GM12878 (cell line): Measurements from ENCODE around the gene GZF1. TPM values are rescaled to one million over a fixed set of nuclear protein-coding genes. Genes with fewer than 3 reads are reported as not detected.

Experiments
- KDM1A ChIP-seq: fragments of 200-600 bp; sonication (generic); IDR thresholded peaks from 2 replicates; pipeline ENCODE4 v1.6.1; 2016; ENCODE audit warnings: borderline replicate concordance
- MXI1 ChIP-seq: fragments of 150-350 bp; IDR thresholded peaks from 2 replicates; pipeline ENCODE4 v1.6.1; 2011; ENCODE audit warnings: low read depth, mild to moderate bottlenecking, inconsistent platforms, low read length, improper control_type of control experiment
- NFIC ChIP-seq: IDR thresholded peaks from 2 replicates; pipeline ENCODE4 v1.6.1; 2012; ENCODE audit warnings: low read depth, mild to moderate bottlenecking, inconsistent platforms, low read length, moderate library complexity
- SUPT20H ChIP-seq: IDR thresholded peaks from 2 replicates; pipeline ENCODE4 v1.6.1; 2011; ENCODE audit warnings: low read depth, mild to moderate bottlenecking, low read length, moderate library complexity, borderline replicate concordance; ENCODE audit not compliant: control insufficient read depth
- ZNF274 ChIP-seq: IDR thresholded peaks from one replicate; pipeline ENCODE4 v1.8.0; 2011; ENCODE audit not compliant: insufficient read length, insufficient read depth
- polyA plus RNA-seq, 11 experiments: library from polyadenylated mRNA; depleted of rRNA in 4 of 11; unstranded in 6 of 11; stranded (reverse) in 5 of 11; fragments of >200 nt; fragmentation: Nextera tagmentation in 4 of 11; fragmentation: Illumina TruSeq in 1 of 11; extraction: Ambion mirVana in 4 of 11; extraction: Trizol in 1 of 11; gene quantifications; 1 replicate in 1 of 11; 2 replicates in 10 of 11; pipeline versions ENCODE4 v1.2.1 to v1.2.3, GENCODE V29; 2011 to 2016; ENCODE audit warnings: inconsistent platforms in 2 of 11, missing spikeins in 2 of 11, low read depth in 1 of 11
- total RNA-seq, 4 experiments: library from RNA; depleted of rRNA in 3 of 4; stranded (reverse); fragments of >200 nt in 3 of 4; fragmentation: Illumina TruSeq in 1 of 4; extraction: Trizol in 1 of 4; gene quantifications; 2 replicates each; pipeline versions ENCODE4 v1.2.1 to v1.2.3, GENCODE V29; 2013 to 2021
- TF ChIP-seq, protein P1 (sequence below): fragments of 450-650 bp; IDR thresholded peaks from 2 replicates; pipeline ENCODE4 v1.6.1; 2017; ENCODE audit warnings: low read depth, mild to moderate bottlenecking, moderate library complexity
- TF ChIP-seq, protein P2 (sequence below): fragments of 450-650 bp; formaldehyde crosslinking; IDR thresholded peaks from 2 replicates; pipeline ENCODE4 v1.5.0; 2022; ENCODE audit warnings: mild to moderate bottlenecking, missing genetic modification characterization
- TF ChIP-seq, protein P3 (sequence below): fragments of 450-650 bp; IDR thresholded peaks from 2 replicates; pipeline ENCODE4 v1.6.1; 2018; ENCODE audit warnings: borderline replicate concordance, mild to moderate bottlenecking; ENCODE audit not compliant: partially characterized antibody

GZF1 gene
- total and polyA plus RNA-seq, 10 of the 15 experiments (the other 5 are each of a cell fraction or from before 2014, with no cell fraction given) = 2.2 to 19.5 (median 9.7) TPM

DNA sequence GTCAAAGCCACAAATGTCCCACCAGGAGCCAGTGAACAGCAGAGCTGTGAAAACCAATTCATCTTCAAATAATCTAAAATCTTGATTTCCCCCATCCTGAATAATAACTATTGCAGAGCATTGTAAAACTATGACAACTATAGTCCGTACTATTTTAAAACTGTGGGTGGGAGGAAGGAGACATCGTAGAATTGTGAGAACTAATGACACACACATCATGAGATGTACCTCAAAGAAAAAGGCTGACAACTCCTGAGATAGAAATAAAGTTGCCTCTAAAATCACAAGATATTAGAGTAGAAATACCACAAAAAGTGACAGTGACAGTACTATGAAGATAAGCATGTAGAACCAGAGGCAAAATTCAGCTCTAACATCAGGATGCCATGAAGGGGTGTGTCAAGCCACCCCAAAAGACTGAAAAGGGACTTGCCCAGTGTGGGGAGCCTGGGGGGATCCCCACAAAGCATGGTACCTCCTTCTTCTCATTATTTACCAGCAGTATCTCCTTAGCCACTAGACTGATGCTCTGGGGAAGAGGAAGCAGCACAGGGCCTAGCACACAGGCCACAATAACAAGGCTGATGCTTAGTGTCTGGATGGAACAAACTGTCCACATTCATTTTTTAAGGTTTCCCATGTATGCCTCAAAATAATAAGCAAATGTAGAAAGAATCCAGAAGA is 45.9 kb downstream of the GZF1 start (continued):
- TF ChIP-seq, protein P1, sequence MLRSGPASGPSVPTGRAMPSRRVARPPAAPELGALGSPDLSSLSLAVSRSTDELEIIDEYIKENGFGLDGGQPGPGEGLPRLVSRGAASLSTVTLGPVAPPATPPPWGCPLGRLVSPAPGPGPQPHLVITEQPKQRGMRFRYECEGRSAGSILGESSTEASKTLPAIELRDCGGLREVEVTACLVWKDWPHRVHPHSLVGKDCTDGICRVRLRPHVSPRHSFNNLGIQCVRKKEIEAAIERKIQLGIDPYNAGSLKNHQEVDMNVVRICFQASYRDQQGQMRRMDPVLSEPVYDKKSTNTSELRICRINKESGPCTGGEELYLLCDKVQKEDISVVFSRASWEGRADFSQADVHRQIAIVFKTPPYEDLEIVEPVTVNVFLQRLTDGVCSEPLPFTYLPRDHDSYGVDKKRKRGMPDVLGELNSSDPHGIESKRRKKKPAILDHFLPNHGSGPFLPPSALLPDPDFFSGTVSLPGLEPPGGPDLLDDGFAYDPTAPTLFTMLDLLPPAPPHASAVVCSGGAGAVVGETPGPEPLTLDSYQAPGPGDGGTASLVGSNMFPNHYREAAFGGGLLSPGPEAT = 0 out of 2 replicates have a peak, but pooled peaks have one; percentile 25
- TF ChIP-seq, protein P2, sequence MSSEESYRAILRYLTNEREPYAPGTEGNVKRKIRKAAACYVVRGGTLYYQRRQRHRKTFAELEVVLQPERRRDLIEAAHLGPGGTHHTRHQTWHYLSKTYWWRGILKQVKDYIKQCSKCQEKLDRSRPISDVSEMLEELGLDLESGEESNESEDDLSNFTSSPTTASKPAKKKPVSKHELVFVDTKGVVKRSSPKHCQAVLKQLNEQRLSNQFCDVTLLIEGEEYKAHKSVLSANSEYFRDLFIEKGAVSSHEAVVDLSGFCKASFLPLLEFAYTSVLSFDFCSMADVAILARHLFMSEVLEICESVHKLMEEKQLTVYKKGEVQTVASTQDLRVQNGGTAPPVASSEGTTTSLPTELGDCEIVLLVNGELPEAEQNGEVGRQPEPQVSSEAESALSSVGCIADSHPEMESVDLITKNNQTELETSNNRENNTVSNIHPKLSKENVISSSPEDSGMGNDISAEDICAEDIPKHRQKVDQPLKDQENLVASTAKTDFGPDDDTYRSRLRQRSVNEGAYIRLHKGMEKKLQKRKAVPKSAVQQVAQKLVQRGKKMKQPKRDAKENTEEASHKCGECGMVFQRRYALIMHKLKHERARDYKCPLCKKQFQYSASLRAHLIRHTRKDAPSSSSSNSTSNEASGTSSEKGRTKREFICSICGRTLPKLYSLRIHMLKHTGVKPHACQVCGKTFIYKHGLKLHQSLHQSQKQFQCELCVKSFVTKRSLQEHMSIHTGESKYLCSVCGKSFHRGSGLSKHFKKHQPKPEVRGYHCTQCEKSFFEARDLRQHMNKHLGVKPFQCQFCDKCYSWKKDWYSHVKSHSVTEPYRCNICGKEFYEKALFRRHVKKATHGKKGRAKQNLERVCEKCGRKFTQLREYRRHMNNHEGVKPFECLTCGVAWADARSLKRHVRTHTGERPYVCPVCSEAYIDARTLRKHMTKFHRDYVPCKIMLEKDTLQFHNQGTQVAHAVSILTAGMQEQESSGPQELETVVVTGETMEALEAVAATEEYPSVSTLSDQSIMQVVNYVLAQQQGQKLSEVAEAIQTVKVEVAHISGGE = no peak
- TF ChIP-seq ZNF274 = no peak
- TF ChIP-seq KDM1A = no peak
- no peak for TF ChIP-seq SUPT20H
- TF ChIP-seq, protein P3, sequence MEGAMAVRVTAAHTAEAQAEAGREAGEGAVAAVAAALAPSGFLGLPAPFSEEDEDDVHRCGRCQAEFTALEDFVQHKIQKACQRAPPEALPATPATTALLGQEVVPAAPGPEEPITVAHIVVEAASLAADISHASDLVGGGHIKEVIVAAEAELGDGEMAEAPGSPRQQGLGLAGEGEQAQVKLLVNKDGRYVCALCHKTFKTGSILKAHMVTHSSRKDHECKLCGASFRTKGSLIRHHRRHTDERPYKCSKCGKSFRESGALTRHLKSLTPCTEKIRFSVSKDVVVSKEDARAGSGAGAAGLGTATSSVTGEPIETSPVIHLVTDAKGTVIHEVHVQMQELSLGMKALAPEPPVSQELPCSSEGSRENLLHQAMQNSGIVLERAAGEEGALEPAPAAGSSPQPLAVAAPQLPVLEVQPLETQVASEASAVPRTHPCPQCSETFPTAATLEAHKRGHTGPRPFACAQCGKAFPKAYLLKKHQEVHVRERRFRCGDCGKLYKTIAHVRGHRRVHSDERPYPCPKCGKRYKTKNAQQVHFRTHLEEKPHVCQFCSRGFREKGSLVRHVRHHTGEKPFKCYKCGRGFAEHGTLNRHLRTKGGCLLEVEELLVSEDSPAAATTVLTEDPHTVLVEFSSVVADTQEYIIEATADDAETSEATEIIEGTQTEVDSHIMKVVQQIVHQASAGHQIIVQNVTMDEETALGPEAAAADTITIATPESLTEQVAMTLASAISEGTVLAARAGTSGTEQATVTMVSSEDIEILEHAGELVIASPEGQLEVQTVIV = no peak
- peak; percentile 40; the same call in 1 of the 2 replicates for TF ChIP-seq NFIC
- TF ChIP-seq MXI1 = no peak
